ENCODE measurements around the gene TASL. TPM values are rescaled to one million over a fixed set of nuclear protein-coding genes. Genes with fewer than 3 reads are reported as not detected.

The TASL gene
- total and polyA plus RNA-seq, 2 donors (not counting 3 experiments of a cell fraction or from before 2014, with no cell fraction given): not detected

- Histone ChIP-seq H3K27me3 (ENCODE audit: control insufficient read depth in 2 of 2, insufficient read depth in 2 of 2, low read length in 2 of 2) (no peaks in the 10 kb centered on the region), H3K9me3 (replicated peaks; ENCODE audit: control insufficient read depth, insufficient read depth, low read length) (no peaks in the 10 kb centered on the region), H3K4me2 (ENCODE audit: insufficient read depth, low read length) (no peak overlapping the region), H3K4me1 (ENCODE audit: control insufficient read depth, extremely low read depth, insufficient read depth, low read length) (no peaks in the 10 kb centered on the region), H3K27ac (ENCODE audit: insufficient read depth, low read depth, low read length) (no peak overlapping the region), H3K4me3 (replicated peaks in 1 of 3; ENCODE audit: insufficient read depth in 1 of 3, low read depth in 1 of 3, low read length in 3 of 3) (no peak overlapping the region), H3K9ac (replicated peaks; ENCODE audit: extremely low read depth, insufficient read depth, low read length) (no peak overlapping the region), H3K9me1 (replicated peaks; ENCODE audit: control insufficient read depth, extremely low read depth, insufficient read depth, low read length) (no peaks in the 10 kb centered on the region), H2AFZ (ENCODE audit: low read depth, low read length) (no peak overlapping the region), H4K20me1 (replicated peaks; ENCODE audit: control insufficient read depth, extremely low read depth, insufficient read depth, low read length) (no peaks in the 10 kb centered on the region), H3K36me3 (ENCODE audit: control insufficient read depth in 2 of 2, extremely low read depth in 1 of 2, insufficient read depth in 2 of 2, low read length in 2 of 2) (no peaks in the 10 kb centered on the region), H3K79me2 (ENCODE audit: control insufficient read depth, insufficient read depth, low read length) (no peaks in the 10 kb centered on the region)
- CTCF ChIA-PET: no interaction called here
- no peak for DNase-seq (ENCODE audit: low read depth, low spot score)
- POLR2A ChIA-PET: no interaction called here
- TF ChIP-seq FOS (IDR thresholded peaks at IDR 0.05; ENCODE audit: borderline replicate concordance, insufficient read depth, low read length) (no peak), EZH2 (IDR thresholded peaks at IDR 0.05; ENCODE audit: borderline replicate concordance, low read depth, low read length, severe bottlenecking) (no peak), JUN (IDR thresholded peaks at IDR 0.05; ENCODE audit: borderline replicate concordance, insufficient read depth, insufficient read length, low read depth) (no peak), POLR2AphosphoS5 (IDR thresholded peaks at IDR 0.05; ENCODE audit: insufficient read depth, low read depth, low read length) (no peak), GATA2 (IDR thresholded peaks at IDR 0.05; ENCODE audit: insufficient read depth, insufficient read length, low read depth, low read length) (no peak), MYC (IDR thresholded peaks at IDR 0.05; ENCODE audit: low read depth, low read length) (no peak), MAX (IDR thresholded peaks at IDR 0.05; ENCODE audit: insufficient read depth, insufficient read length) (no peak), CTCF (IDR thresholded peaks at IDR 0.05; ENCODE audit: extremely low read depth in 1 of 2, insufficient read depth in 1 of 2, low read depth in 1 of 2, low read length in 2 of 2) (no peak), POLR2A (IDR thresholded peaks at IDR 0.05; ENCODE audit: low read depth, low read length) (no peak)
- intact Hi-C loops (cut with micrococcal nuclease) (no loop called here), dilution Hi-C loops (cut with MboI; ENCODE audit: extremely low pct_ligation_motif_present, low sequenced_read_pairs) (no loop called here)
- no peak for FAIRE-seq
- BruUV-seq (replicated peaks): no TSS peak
Measured at GRCh38 chrX:30589146-30589888, 11.8 kb upstream of the TASL start.

All from endothelial cell of umbilical vein (primary cell).